ENCODE measurements around the gene LZTS2.
"Not testable (repeated sequence)": the region's sequence is repeated elsewhere in the genome, so short reads cannot be mapped to it uniquely, and the experiment has no call there.

Gene LZTS2

DNA sequence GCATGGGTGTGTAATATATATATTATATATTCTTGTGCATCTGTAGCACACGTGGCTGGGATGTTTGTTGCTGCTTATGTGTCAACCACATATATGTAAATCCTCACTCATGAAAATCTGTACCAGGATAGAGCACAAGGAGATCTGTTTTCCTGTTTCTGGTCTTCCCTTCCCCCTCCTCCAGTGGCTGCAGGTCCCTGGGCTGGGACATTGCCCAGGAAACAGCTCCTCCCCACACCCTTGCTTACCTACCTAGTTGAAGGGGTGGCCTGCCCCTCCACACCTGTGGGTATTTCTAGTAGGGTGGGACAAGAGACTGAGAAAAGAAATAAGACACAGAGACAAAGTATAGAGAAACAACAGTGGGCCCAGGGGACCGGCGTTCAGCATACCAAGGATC lies 33.7 kb downstream of the LZTS2 start:
- no peak for DNase-seq (ENCODE audit: low read depth)

DNA sequence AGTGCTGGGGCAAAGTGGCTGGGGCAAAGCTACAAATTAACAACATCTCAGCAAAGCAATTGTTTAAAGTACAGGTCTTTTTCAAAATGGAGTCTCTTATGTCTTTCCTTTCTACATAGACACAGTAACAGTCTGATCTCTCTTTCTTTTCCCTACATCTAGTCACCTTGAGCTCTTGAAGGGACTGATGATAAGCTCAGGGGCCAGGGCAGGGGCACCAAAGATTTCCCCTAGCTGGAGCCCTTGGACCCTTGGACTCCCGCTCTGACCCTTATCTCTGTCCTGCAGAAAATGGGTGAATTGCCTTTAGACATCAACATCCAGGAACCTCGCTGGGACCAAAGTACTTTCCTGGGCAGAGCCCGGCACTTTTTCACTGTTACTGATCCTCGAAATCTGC lies 34.8 kb downstream of the LZTS2 start:
- DNase-seq (ENCODE audit: low read depth): not testable (repeated sequence)

DNA sequence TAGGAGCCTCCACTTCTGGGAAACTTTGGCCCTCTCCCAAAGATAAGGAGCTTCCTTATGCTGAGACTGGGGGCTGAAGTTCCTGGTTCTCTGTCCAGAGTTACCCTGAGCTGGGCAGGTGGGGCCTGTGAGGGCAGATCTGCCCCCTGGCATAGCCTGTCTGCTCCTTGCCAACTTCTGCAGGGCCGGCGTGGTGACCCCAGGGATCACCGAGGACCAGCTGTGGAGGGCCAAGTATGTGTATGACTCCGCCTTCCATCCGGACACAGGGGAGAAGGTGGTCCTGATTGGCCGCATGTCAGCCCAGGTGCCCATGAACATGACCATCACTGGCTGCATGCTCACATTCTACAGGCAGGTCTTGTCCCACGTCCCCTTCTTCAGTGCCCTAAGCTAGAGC lies 35.7 kb downstream of the LZTS2 start:
- no peak for DNase-seq (ENCODE audit: low read depth)

DNA sequence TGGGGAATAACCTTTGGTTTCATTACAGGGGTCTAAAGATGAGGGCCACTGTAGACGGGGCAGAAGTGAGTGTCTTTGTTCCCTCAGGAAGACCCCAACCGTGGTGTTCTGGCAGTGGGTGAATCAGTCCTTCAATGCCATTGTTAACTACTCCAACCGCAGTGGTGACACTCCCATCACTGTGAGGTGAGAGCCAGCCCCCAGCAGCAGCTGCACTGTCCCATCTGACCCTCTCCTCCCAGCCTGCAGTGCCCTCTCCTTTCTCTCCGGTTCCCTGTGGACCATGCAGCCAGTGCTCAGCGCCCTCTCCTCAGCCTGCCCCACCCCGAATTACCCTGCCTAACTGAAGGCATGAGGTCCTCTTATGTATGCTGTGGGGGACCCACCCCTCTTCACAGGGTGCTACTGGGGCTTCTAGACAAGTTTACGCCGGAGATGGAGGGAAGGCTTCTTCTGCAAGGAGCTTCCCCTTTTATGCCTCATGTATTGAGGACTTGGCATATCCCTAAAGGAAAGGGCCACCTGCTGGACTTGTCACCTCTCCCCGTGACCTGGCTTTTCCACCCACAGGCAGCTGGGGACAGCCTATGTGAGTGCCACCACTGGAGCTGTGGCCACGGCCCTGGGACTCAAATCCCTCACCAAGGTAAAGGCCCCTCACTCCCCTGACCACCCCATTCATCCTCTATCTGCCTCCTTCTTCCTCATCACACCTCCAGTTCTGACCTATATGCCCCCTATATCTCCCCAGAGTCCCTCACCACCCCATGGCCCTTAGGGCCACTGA lies 36.5 kb downstream of the LZTS2 start:
- no peak for DNase-seq (ENCODE audit: low read depth)

DNA sequence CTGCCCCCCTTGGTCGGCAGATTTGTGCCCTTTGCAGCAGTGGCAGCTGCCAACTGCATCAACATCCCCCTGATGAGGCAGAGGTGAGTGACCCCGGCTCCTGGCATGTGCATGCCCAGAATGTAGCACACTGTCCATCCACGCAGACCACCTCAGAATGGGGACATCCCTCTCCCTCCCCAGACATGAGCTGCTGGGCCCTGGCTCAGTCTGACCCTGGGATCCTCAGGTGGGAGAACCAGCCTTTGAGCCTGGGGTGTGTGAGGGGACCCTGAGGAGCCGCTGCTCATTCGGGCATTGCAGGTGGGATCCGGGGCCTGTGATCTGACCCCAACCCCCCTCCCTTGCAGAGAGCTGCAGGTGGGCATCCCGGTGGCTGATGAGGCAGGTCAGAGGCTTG lies 37.1 kb downstream of the LZTS2 start:
- DNase-seq (ENCODE audit: low read depth): no peak

DNA sequence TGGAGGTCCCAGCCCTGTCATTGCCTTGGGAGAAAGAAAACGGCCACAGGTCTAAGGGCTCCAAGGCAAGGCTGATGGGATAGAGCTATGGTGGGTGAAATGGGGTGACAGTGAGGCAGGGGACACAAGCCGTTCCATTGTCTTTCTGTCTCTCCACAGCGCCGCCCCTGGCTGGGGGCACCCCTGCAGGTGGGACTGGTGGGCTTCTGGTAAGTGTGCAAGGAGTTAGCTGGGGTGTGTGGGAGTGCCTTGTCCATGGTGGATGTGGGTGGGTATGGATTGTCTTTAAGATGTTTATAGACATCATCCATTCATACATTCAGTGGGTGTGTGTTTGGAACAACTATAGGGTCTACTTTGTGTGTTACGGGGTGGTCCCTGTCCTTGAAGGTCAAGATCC lies 38.9 kb downstream of the LZTS2 start:
- no peak for DNase-seq (ENCODE audit: low read depth)

DNA sequence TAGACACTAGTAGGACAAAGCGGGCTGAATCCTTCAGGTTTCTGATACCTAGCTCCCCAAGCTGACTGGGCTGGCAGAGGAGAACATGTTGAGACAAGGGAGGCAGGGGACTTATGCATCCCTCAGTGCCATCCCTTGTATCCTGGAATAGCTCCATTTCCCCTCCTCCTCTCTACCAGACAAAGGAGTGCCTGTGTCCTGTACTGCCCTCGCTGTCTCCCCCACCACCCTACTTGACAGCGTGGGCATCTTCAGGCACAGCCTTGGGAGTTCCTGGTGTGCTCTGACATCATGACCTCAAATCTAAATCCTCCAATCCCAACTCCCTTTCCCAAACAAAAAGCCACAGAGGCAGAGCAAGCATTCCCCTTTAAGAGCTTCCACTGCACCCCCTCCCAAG lies 40.5 kb downstream of the LZTS2 start:
- DNase-seq (ENCODE audit: low read depth): no peak

DNA sequence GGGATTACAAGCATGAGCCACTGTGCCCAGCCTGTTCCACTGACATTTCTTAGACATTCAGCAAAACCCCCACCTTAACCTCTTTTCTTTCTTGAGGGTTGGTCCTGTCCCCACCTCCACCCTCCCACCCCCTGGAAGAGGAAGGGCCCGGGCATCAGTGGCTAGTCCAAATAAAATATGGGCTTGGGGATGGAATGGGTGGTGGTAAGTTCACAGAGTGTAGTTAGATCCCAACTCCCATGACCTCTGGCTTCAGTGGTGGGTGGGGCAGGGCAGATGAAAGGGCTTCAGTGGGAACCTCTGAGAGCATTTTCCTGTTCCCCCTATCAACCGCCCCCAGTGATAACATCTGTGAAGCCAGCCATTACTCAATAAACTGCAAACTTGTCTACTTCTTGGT lies 41.2 kb downstream of the LZTS2 start:
- DNase-seq (ENCODE audit: low read depth): no peak

DNA sequence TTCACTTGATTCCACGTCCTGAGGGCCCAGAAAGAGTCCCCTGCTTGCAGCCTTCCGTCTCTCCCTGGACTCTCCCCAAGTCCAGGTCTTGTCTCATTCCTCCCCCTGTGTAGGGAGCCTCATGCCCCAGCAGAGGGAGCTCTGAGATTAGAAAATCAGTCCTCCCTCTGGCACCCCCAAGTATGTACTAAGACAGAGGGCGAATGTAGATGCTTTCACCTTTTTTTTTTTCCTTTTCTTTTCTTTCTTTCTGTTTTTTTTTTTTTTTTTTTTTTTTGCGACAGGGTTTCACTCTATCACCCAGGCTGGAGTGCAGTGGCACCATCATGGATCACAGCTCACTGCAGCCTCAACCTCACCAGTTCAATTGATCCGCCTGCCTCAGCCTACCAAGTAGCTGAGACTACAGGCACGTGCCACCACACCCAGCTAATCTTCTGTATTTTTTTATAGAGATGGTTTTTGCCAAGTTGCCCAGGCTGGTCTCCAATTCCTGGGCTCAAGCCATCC lies 41.7 kb downstream of the LZTS2 start:
- DNase-seq (ENCODE audit: low read depth): peak; percentile 76

DNA sequence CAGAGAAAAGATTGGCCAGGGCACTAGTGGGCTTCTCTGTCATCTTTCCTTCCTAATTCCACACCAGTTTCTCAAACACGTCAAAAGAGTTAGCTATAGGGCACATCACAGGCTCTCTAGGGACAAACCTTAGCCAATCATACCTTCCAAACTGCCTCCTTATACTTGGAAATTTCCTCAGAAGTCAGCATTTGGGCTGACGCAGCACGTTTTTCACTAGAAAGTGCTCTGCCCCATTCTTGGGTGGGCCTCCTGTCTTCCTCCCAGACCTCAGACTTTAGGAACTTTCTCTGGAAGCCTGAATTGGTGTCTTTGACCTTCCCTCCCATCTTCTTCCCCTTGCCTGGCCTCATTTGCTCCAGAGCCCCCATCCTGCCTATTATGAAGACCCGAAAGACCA lies 42.5 kb downstream of the LZTS2 start:
- DNase-seq (ENCODE audit: low read depth): no peak

DNA sequence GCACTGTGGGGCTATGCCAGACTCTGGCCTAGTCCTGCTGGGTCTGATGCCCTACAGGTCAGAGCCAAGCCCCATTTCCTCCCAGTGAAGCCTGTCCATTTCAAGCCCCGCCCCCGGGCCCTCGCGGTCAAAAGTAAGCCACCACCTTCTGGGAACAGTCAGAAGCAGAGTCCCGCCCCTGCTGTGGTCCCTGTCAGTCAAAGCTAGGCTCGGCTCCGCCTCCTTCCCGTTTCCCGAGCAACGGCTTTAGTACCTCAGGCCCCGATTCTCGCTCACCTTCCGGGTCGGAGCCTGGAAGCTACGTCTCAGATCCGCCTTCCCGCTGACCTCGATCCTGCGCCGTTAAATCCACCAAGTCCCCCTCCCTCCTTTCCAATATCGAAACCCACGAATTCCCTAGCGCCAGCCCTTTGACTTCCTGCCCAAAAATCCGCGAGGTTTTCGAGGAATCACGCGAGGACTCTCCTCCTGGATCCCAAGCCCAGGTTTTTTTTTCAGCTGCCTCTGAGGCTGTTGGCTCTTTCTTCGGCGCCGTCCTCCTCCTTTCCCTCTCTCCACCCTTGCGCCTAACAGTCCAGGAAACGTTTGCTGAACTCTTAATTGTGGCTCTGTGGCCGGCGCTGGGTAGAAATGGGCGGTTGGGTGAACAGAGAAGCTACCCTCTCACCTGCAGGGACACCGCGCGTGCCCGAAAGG lies 43.2 kb downstream of the LZTS2 start:
- DNase-seq (ENCODE audit: low read depth): peak; percentile 92

DNA sequence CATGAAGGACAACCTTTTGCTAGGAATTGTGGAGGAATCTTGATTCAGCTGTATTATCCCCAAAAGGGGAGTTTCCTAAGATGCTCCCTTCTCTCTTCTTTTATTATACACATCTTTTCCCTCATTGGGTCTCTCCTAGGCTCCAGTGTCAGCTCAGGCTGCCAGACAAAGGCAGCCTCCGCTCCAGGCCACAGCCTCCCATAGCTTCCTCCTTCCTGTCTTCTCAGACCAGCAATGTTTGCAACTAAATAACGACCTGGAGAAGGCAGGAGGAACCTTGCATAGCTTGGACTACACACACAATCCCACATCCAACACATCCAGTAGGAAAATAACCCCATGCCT lies 43.7 kb downstream of the LZTS2 start:
- DNase-seq (ENCODE audit: low read depth): no peak

DNA sequence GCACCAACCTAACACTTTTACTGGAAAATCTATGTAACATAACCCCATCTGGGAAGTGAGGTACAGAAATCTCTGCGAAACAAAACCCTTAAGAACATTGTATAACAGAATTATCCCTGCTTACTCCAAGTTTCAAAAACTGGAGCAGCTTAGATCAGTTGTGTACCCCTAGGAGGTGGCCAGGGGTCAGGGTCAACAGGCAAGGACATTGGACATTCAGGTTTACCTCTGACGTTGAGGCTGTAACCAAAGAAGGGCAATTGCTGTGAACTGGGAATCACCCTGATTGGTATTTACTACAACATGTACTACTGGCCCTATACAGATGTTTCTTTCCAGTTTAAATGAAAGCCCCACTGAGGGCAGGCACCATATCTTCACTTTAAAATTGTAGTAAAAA lies 44.5 kb downstream of the LZTS2 start:
- DNase-seq (ENCODE audit: low read depth): no peak

DNA sequence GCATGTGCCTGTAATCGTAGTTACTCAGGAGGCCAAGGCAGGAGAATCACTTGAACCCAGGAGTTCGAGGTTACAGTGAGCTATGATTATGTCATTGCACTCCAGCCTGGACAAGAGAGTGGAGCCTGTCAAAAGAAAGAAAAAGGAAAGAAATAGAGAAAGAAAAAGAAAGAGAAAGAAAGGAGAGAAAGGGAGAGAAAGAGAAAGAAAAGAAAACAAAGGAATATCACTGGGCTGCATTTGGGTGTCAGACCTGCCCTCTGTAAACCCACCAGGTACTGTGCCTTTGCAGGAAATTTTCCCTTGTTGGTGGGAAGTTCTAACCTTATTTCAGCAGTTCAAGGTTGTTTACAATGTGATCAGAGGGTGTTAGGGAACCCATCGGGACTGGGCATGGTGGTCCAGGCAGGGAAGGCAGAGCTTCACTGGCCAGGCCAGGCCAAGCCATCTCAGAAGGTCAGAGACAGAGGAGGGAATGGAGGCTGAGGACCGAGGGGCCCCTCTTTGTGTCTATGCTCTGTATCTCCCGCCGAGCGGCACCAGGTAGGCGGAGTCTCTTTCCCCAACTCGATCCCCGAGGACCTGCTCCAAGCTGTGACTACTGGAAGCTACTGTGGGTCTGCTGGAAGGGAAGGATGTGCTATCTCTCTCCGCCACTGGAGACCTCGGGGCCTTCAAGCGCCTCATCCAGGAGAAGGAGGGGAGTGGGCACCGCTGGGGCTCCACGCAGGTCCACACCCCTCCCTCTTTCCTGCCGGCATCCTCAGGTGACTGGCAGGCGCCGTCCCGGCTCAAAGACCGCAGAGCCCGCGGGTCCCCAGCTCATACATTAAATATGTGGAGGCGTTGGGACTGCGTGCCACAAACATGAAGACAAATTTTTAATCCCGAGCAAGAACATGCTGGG lies 47.0 kb downstream of the LZTS2 start:
- no peak for DNase-seq (ENCODE audit: low read depth)

DNA sequence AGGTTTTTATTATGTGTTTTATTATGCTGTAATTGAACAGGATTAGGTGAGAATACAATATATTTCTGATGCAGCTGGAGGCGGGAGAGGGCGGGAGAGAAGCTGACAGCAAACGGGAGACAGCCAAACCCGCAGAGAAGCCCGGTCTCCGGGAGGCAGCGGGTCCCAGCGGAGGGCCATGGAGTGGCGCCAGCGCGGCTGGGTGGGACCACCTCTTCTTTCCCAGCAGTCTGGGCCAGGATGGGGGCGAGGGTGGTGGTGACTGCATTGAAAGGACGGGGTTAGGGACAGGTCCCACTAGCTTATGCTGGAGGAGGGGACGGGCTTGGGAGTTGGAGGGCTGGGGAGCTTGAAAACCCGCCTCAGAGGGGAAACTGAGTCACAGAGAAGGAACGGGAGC lies 47.7 kb downstream of the LZTS2 start:
- no peak for DNase-seq (ENCODE audit: low read depth)

DNA sequence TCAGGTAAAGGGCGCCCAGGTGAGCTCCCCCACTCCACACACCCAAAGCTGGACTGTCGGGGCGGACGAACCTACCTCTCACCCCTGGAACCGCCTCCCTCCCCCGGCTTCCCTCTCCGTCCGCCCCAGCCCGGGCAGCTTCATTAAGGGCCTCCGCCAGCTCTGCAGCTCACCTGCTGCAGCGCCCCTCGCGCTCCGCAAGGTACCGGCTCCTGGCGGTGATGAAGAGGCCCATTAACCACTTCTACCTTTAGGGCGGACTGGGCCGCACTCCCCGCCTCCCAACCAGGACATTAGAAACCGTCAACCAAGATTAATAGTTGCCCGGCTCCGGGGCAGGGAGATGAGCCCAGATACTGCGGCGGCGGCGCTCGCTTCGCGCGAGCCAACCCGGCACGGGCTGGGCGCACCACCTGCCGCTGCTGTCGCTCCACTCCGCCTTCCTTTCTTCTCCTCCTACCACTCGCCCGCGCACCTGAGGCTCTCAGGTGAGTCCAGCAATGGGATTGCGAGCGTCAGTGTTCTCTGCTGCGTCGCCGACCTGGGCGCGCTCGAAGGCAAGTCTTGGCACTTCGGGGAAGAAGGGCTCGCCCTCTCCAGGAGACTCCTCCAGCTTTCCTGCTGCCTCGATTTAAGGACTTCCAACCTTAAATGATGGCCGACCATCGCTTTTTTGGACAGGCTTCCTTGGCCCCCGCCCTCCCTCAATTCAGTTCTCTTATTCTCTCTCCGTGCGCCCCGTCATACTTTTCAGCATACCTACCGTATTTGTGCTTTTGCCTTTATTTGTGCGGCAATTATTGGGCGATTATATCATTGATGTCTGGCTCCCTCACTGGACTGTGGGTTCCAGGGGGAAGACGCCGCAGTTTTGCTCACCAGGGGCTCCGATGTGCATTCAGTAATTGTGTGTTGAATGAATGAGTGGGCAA lies 48.6 kb downstream of the LZTS2 start:
- DNase-seq (ENCODE audit: low read depth): no peak

DNA sequence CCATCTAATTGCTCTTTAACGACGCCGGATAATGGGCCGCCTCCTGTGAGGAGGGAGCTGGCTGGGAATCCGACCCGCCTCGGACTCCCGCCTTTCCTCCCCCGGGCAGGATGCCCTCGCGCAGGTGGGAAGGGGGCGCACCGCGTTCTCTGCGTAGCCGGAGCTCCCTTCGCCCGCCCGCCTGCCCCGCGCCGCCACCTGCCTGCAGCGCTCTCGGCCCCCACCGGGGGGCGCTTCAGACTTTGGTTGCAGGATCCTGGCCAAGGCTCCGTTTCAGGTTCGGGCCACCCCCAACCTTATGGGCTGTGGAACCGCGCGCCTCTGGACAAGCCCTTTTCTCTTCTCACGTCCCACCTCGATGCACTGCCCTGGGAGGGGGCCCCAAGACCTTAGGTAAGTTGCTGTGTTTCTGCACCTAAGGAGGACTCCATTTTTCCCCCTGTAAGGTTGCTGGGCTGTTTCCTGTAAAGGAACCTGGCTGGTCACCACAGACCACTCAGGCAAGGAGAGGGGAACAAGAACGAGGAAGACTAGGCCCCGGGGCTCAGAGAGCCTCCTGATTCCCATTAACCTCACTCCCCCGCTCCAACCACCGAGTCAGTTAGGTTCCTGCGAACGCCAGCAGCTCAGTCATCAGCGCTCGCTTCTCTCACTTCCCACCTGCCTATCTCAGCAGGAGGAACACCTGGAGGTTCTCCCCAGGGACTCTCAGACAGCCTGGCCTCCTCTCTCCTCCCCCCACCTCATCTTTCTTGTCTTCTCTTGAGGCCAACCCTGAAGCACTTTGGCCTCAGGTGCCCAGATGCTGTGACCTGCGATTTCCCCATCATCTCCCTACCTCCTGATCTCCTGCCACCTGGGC lies 50.8 kb downstream of the LZTS2 start:
- DNase-seq (ENCODE audit: low read depth): no peak

DNA sequence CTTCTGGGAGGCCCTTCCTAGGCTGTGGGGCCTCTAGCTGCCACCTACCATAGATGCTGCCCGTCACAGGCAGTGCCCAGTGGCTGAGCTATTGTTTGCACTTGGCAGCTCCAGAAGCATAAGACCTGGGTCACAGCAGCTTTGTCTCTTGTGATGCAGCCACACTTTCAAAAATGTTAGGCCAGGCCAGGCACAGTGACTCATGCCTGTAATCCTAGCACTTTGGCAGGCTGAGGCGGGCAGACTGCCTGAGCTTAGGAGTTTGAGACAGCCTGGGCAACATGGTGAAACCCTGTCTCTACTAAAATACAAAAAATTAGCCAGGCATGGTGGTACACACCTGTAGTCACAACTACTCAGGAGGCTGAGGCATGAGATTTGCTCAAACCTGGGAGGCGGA lies 52.7 kb downstream of the LZTS2 start:
- no peak for DNase-seq (ENCODE audit: low read depth)

DNA sequence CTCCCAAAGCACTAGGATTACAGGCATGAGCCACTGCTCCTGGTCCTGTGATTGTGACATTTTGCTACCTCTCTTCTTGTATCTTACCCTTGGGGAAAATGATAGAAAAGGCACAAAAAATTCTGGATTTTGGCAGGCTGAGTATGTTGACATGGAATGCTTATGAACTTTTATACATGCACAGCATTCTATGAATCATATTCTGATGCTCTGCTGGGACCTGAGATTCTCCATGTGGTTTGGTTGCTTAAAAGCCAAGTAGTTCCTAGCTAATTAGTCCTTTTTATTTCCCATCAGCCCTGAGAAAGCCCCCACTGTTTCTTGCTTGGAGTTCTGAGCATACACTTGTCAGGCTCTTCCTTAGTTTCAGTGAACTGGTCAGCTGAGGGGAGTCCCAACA lies 53.9 kb downstream of the LZTS2 start:
- no peak for DNase-seq (ENCODE audit: low read depth)

DNA sequence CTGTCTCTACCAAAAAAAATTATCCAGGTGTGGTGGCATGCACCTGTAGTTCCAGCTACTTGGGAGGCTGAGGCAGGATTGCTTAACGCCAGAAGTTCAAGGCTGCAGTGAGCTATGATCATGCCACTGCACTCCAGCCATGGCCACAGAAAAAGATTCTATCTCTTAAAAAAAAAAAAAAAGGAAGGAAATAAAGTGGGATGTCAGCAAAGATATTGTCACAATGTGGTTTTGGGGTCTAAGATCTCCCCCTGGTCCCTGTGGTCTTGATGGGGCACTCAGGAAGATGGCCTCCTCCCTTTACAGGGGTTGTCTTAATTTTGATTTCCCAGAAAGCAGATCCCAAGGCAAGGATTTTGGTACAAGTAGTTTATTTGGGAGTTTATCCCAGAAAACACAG lies 54.7 kb downstream of the LZTS2 start:
- no peak for DNase-seq (ENCODE audit: low read depth)

DNA sequence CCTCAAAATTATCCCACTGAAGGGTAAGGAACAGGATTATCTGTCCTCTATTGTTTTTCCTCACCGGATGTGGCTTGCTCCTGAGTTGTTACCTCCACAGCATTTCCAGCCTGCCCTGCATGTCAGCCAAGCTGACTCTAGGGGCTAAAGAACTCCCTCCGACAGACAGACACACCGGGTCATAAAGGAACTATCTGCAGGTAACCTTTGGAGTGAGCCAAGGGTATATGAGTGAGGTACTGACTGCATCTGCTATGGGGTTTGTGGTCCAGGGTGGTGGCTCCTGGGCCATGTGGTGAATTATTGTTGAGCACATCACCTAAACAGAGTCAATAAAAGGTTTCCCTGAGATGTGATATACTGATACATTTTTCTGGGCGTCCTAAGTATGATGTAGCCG lies 55.3 kb downstream of the LZTS2 start:
- no peak for DNase-seq (ENCODE audit: low read depth)

Data from GM04504 (cell line).